Esophagus squamous epithelium (tissue), 5 donors: ENCODE results near the gene MINDY1. TPM values are rescaled to one million over a fixed set of nuclear protein-coding genes. Genes with fewer than 3 reads are reported as not detected.

Experiments
- DNase-seq: peaks from one replicate; lab custom pipeline; 2025; lab: John Stamatoyannopoulos, UW
- H3K27ac ChIP-seq, 4 donors: fragments of 200-600 bp; sonication (generic); one replicate each; pipeline ENCODE4 v1.5.1; 2016 to 2019; ENCODE audit warnings: mild to moderate bottlenecking in 1 of 4
- H3K27me3 ChIP-seq, 4 donors: fragments of 200-600 bp; sonication (generic); 1 replicate in 3 of 4; 2 replicates in 1 of 4; pipeline versions ENCODE4 v1.5.1 to v1.6.0; 2017 to 2021; ENCODE audit warnings: antibody characterized with exemption in 1 of 4
- H3K36me3 ChIP-seq, 3 donors: fragments of 200-600 bp; sonication (generic); one replicate each; pipeline ENCODE4 v1.5.1; 2016 to 2019
- H3K4me1 ChIP-seq, 3 donors: fragments of 200-600 bp; sonication (generic); one replicate each; pipeline ENCODE4 v1.5.1; 2017 to 2019
- H3K4me3 ChIP-seq, 4 donors: fragments of 200-600 bp; sonication (generic); 1 replicate in 3 of 4; 2 replicates in 1 of 4; pipeline ENCODE4 v1.5.1; 2016 to 2019; ENCODE audit warnings: mild to moderate bottlenecking in 2 of 4, moderate library complexity in 1 of 4
- H3K9me3 ChIP-seq, 3 donors: fragments of 200-600 bp; sonication (generic); one replicate each; pipeline ENCODE4 v1.5.1; 2016 to 2019
- POLR2A ChIP-seq, 4 donors: fragments of 450-650 bp; IDR thresholded peaks; one replicate each; pipeline ENCODE4 v1.6.1; 2017; ENCODE audit warnings: antibody characterized with exemption in 4 of 4, mild to moderate bottlenecking in 4 of 4, moderate library complexity in 3 of 4
- WGBS, 2 donors: methylation state at CpG; one replicate each; pipeline ENCODE4 v1.1.5; 2018; 5-methylcytosine and 5-hydroxymethylcytosine counted together
- intact Hi-C: fragments of 100-400 bp; cut with DNase I; formaldehyde crosslinking; loops from one replicate; pipeline ENCODE4 v1.15.0; 2022
- total RNA-seq, 4 donors: library from RNA; depleted of rRNA; stranded (reverse); fragments of >200 nt; gene quantifications; one replicate each; pipeline ENCODE4 v1.1.0, GENCODE V29; 2016
- TF ChIP-seq, protein P1 (sequence below), 6 experiments: fragments of 450-650 bp in 4 of 6; fragments of 200-600 bp in 2 of 6; sonication (generic) in 2 of 6; IDR thresholded peaks; one replicate each; pipeline ENCODE4 v1.5.1; 2016 to 2019; ENCODE audit warnings: antibody characterized with exemption in 6 of 6, mild to moderate bottlenecking in 4 of 6, moderate library complexity in 4 of 6
- donor health status: DM: yes; HTN: yes; CAD: no.

The MINDY1 gene
- total RNA-seq, 4 donors from 2014 or later = 25.4 to 52.5 (median 37.1) TPM

- Histone ChIP-seq H3K4me3 (no peak overlapping the region), H3K4me1 (peaks cover 31 to 83% (median 35%) of the 10 kb centered on the region in 3 donors), H3K9me3 (no peaks in the 10 kb centered on the region), H3K27me3 (no peaks in the 10 kb centered on the region), H3K27ac (peak overlapping the region in 2 of 4 donors; percentile 38 to 99), H3K36me3 (peaks cover 32 to 63% (median 42%) of the 10 kb centered on the region in 3 donors)
- 73 to 82% methylated on average over 2 of the region's 2 CpGs for WGBS, 2 donors
- intact Hi-C loops = no loop called here
- TF ChIP-seq, protein P1, sequence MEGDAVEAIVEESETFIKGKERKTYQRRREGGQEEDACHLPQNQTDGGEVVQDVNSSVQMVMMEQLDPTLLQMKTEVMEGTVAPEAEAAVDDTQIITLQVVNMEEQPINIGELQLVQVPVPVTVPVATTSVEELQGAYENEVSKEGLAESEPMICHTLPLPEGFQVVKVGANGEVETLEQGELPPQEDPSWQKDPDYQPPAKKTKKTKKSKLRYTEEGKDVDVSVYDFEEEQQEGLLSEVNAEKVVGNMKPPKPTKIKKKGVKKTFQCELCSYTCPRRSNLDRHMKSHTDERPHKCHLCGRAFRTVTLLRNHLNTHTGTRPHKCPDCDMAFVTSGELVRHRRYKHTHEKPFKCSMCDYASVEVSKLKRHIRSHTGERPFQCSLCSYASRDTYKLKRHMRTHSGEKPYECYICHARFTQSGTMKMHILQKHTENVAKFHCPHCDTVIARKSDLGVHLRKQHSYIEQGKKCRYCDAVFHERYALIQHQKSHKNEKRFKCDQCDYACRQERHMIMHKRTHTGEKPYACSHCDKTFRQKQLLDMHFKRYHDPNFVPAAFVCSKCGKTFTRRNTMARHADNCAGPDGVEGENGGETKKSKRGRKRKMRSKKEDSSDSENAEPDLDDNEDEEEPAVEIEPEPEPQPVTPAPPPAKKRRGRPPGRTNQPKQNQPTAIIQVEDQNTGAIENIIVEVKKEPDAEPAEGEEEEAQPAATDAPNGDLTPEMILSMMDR (IDR thresholded peaks at IDR 0.05) = no peak
- TF ChIP-seq POLR2A (IDR thresholded peaks at IDR 0.05) = no peak
- DNase-seq = no peak
Measured at GRCh38 chr1:151051356-151052009, 44.8 kb upstream of the MINDY1 start.

- Histone ChIP-seq H3K4me3 (no peak overlapping the region), H3K4me1 (peaks cover 19 to 70% (median 22%) of the 10 kb centered on the region in 3 donors), H3K9me3 (no peaks in the 10 kb centered on the region), H3K36me3 (peaks cover 27 to 58% (median 37%) of the 10 kb centered on the region in 3 donors), H3K27me3 (no peaks in the 10 kb centered on the region), H3K27ac (peak overlapping the region in 1 of 4 donors; percentile 10)
- TF ChIP-seq POLR2A (IDR thresholded peaks at IDR 0.05) = no peak
- TF ChIP-seq, protein P1 (IDR thresholded peaks at IDR 0.05) = no peak
- intact Hi-C loops = no loop called here
- no peak for DNase-seq
- WGBS, 2 donors = 76 to 82% methylated on average over 2 of the region's 2 CpGs
Measured at GRCh38 chr1:151050051-151050688, 43.5 kb upstream of the MINDY1 start.

- H3K4me1 ChIP-seq = peaks cover 15 to 64% (median 17%) of the 10 kb centered on the region in 3 donors
- TF ChIP-seq POLR2A (IDR thresholded peaks at IDR 0.05) = peak in 1 of 4 donors; percentile 5
- TF ChIP-seq, protein P1 (IDR thresholded peaks at IDR 0.05) = no peak
- DNase-seq = no peak
- no peaks in the 10 kb centered on the region for H3K9me3 ChIP-seq
- H3K27me3 ChIP-seq = no peaks in the 10 kb centered on the region
- intact Hi-C loops = no loop called here
- no peak overlapping the region for H3K4me3 ChIP-seq
- peaks cover 20 to 57% (median 29%) of the 10 kb centered on the region in 3 donors for H3K36me3 ChIP-seq
- peak overlapping the region in 2 of 4 donors; percentile 10 to 30 for H3K27ac ChIP-seq
- WGBS, 2 donors = 78 to 86% methylated on average over 5 of the region's 5 CpGs
Measured at GRCh38 chr1:151049458-151049857, 42.8 kb upstream of the MINDY1 start.

GRCh38 chr1:151048645-151049032 lies 41.9 kb upstream of the MINDY1 start:
- no peak for DNase-seq
- TF ChIP-seq, protein P1 (IDR thresholded peaks at IDR 0.05) = peak in 3 of 6 experiments; percentile 25 to 65 (median 39)
- TF ChIP-seq POLR2A (IDR thresholded peaks at IDR 0.05) = peak in 1 of 4 donors; percentile 4
- Histone ChIP-seq H3K4me3 (peak overlapping the region; percentile 45 to 74 (median 72)), H3K27me3 (no peaks in the 10 kb centered on the region), H3K36me3 (peaks cover 11 to 57% (median 21%) of the 10 kb centered on the region in 3 donors), H3K4me1 (peaks cover 13 to 56% (median 14%) of the 10 kb centered on the region in 3 donors), H3K27ac (peak overlapping the region; percentile 79 to 94 (median 88)), H3K9me3 (no peaks in the 10 kb centered on the region)
- intact Hi-C loops = no loop called here
- WGBS, 2 donors = 12 to 29% methylated on average over 1 to 3 of the region's 3 CpGs
